BJ (cell line): Measurements from ENCODE around the gene LYRM9. TPM values are rescaled to one million over a fixed set of nuclear protein-coding genes. Genes with fewer than 3 reads are reported as not detected.
A peak's percentile ranks its signal among the peaks of the same experiment; 100 is the strongest.

Experiments used
- CTCF ChIA-PET: fragments of 350-600 bp; formaldehyde crosslinking; extraction: SDS; loops from one replicate; lab custom pipeline; 2021; ENCODE audit warnings: antibody characterized with exemption, inconsistent platforms; lab: Yijun Ruan, JAX
- POLR2A ChIA-PET: fragments of 300-600 bp; sonication (Branson Sonifier 250); formaldehyde crosslinking; extraction: SDS; loops from one replicate; lab custom pipeline; 2021; ENCODE audit warnings: antibody characterized with exemption; lab: Charles Lee
- DNase-seq: peaks from one replicate; pipeline ENCODE4 v3.0.0-alpha.2; 2011; ENCODE audit warnings: low read depth
- H3K27me3 ChIP-seq: 2 replicates; pipeline ENCODE4 v1.6.0; 2011; ENCODE audit warnings: low read length; ENCODE audit not compliant: control insufficient read depth, insufficient read depth
- H3K36me3 ChIP-seq: 2 replicates; pipeline ENCODE4 v1.5.1; 2011; ENCODE audit warnings: low read length; ENCODE audit not compliant: control insufficient read depth, insufficient read depth
- H3K4me3 ChIP-seq: 2 replicates; pipeline ENCODE4 v1.5.1; 2011; ENCODE audit warnings: low read depth, mild to moderate bottlenecking, control low read depth, low read length
- CTCF ChIP-seq: IDR thresholded peaks from 2 replicates; pipeline ENCODE4 v1.5.1; 2011; ENCODE audit warnings: low read depth, mild to moderate bottlenecking, control low read depth, inconsistent platforms, low read length, moderate library complexity; ENCODE audit not compliant: insufficient read depth
- polyA minus RNA-seq: library from RNA; depleted of rRNA, polyadenylated mRNA; stranded (reverse); fragments of >200 nt; gene quantifications from 2 replicates; pipeline ENCODE4 v1.2.3, GENCODE V29; 2011; rRNA and poly(A)+ RNA removed
- polyA plus RNA-seq: library from polyadenylated mRNA; depleted of rRNA; stranded (reverse); fragments of >200 nt; gene quantifications from 2 replicates; pipeline ENCODE4 v1.2.3, GENCODE V29; 2011; rRNA removed

Gene LYRM9
- polyA plus RNA-seq (6.5 and 7.0 TPM in 2 replicates), polyA minus RNA-seq (1.1 and 1.5 TPM in 2 replicates)

- no peaks in the 10 kb centered on the region for H3K36me3 ChIP-seq
- H3K27me3 ChIP-seq: peaks cover 4% of the 10 kb centered on the region; the same call in 1 of the 2 replicates
- POLR2A ChIA-PET: no interaction called here
- peak; percentile 78 for TF ChIP-seq CTCF
- CTCF ChIA-PET: interaction anchor here (0.6 to 3.3 kb wide), 29 partner anchors 10 to 448 kb away, joined by 3 to 47 read pairs (median 4); no protein-coding TSS in a partner anchor
- DNase-seq: peak; percentile 27
- H3K4me3 ChIP-seq: peak within 1 kb of the TSS; percentile 62
These were observed at the start of gene LYRM9 for GRCh38 chr17:27892866-27893769. TSS of gene LYRM9 (minus strand) at chr17:27893365. CDS start at chr17:27882694, 10,671 bp downstream.

- ChIA-PET CTCF (interaction anchor here (1.1 to 2.0 kb wide), 2 partner anchors 23 to 48 kb away, joined by 3 to 4 read pairs; partner anchors contain the start of gene LYRM9), POLR2A (no interaction called here)
- no peak for TF ChIP-seq CTCF
- DNase-seq: no peak
- H3K36me3 ChIP-seq: no peaks in the 10 kb centered on the region
- no peak overlapping the region for H3K4me3 ChIP-seq
- peaks cover 10% of the 10 kb centered on the region for H3K27me3 ChIP-seq
These were observed 47.6 kb upstream of the LYRM9 start for GRCh38 chr17:27940503-27941428.

- Histone ChIP-seq H3K4me3 (no peak overlapping the region), H3K27me3 (peaks cover 9% of the 10 kb centered on the region), H3K36me3 (no peaks in the 10 kb centered on the region)
- ChIA-PET POLR2A (no interaction called here), CTCF (no interaction called here)
- TF ChIP-seq CTCF: no peak
- no peak for DNase-seq
These were observed 46.6 kb upstream of the LYRM9 start for GRCh38 chr17:27939474-27940465.

GRCh38 chr17:27938864-27939263 lies 45.7 kb upstream of the LYRM9 start:
- ChIA-PET POLR2A (no interaction called here), CTCF (no interaction called here)
- Histone ChIP-seq H3K36me3 (no peaks in the 10 kb centered on the region), H3K4me3 (no peak overlapping the region), H3K27me3 (peaks cover 6% of the 10 kb centered on the region)
- no peak for TF ChIP-seq CTCF
- no peak for DNase-seq
